Lower leg skin (tissue), 4 donors: ENCODE measurements around the gene PCDHGA1. TPM values are rescaled to one million over a fixed set of nuclear protein-coding genes. Genes with fewer than 3 reads are reported as not detected.
"Not testable (repeated sequence)": the region's sequence is repeated elsewhere in the genome, so short reads cannot be mapped to it uniquely, and the experiment has no call there.

Source experiments
- DNase-seq, 2 donors: peaks; one replicate each; pipeline ENCODE4 v3.0.0-alpha.2; 2019; ENCODE audit warnings: low spot score in 2 of 2
- H3K4me3 ChIP-seq: fragments of 200-600 bp; sonication (generic); 2 replicates; pipeline ENCODE4 v1.5.1; 2017; ENCODE audit warnings: mild to moderate bottlenecking, low read depth; ENCODE audit not compliant: poor library complexity, severe bottlenecking
- CTCF ChIP-seq, 3 donors: fragments of 450-650 bp; IDR thresholded peaks; one replicate each; pipeline ENCODE4 v1.5.1; 2016; ENCODE audit warnings: antibody characterized with exemption in 3 of 3, mild to moderate bottlenecking in 3 of 3, moderate library complexity in 2 of 3
- POLR2A ChIP-seq, 2 donors: fragments of 450-650 bp; IDR thresholded peaks; one replicate each; pipeline ENCODE4 v1.6.1; 2016 to 2017; ENCODE audit warnings: antibody characterized with exemption in 2 of 2, mild to moderate bottlenecking in 1 of 2, moderate library complexity in 1 of 2
- WGBS, 2 donors: methylation state at CpG; one replicate each; pipeline ENCODE4 v1.1.5; 2018; 5-methylcytosine and 5-hydroxymethylcytosine counted together
- intact Hi-C: fragments of 100-400 bp; cut with DNase I; formaldehyde crosslinking; loops from one replicate; pipeline ENCODE4 v1.15.0; 2023; ENCODE audit warnings: low total_unique reads
- total RNA-seq, 4 donors: library from RNA; depleted of rRNA; stranded (reverse); fragments of >200 nt; gene quantifications; one replicate each; pipeline ENCODE4 v1.1.0, GENCODE V29; 2016

The PCDHGA1 gene
- total RNA-seq, 4 donors from 2014 or later, result 0.52 to 0.54 (median 0.53) TPM; not detected in 1

GRCh38 chr5:141399555-141400258 lies 69.4 kb downstream of the PCDHGA1 start:
- intact Hi-C loops, result no loop called here

GRCh38 chr5:141402553-141403243 lies 72.4 kb downstream of the PCDHGA1 start, which contains the start of gene PCDHGA9:
PCDHGA9 (plus strand) TSS chr5:141402778; CDS start chr5:141402953, 175 bp downstream.
- DNase-seq, result no peak
- no peak within 1 kb of the TSS for H3K4me3 ChIP-seq
- intact Hi-C loops, result no loop called here
- TF ChIP-seq CTCF (IDR thresholded peaks at IDR 0.05), result no peak
- no peak for TF ChIP-seq POLR2A (IDR thresholded peaks at IDR 0.05)
- 14 to 20% methylated on average over 26 to 27 of the region's 27 CpGs for WGBS, 2 donors

More at GRCh38 chr5:141399555-141400258, 69.4 kb downstream of the PCDHGA1 start:
- no peak overlapping the region for H3K4me3 ChIP-seq
- DNase-seq, result no peak
- 31 to 33% methylated on average over 23 to 41 of the region's 61 CpGs for WGBS, 2 donors
- TF ChIP-seq POLR2A (IDR thresholded peaks at IDR 0.05), result no peak
- no peak for TF ChIP-seq CTCF (IDR thresholded peaks at IDR 0.05)

GRCh38 chr5:141403387-141403786 lies 73.1 kb downstream of the PCDHGA1 start:
- TF ChIP-seq POLR2A (IDR thresholded peaks at IDR 0.05), result no peak
- WGBS, 2 donors, result 32 to 35% methylated on average over 22 of the region's 22 CpGs
- intact Hi-C loops, result no loop called here
- no peak for DNase-seq
- H3K4me3 ChIP-seq, result no peak overlapping the region

GRCh38 chr5:141407790-141408505 lies 77.6 kb downstream of the PCDHGA1 start, which contains the start of gene PCDHGB6:
PCDHGB6 (plus strand) TSS chr5:141408021; CDS start chr5:141408203, 182 bp downstream.
- WGBS, 2 donors, result 13 to 18% methylated on average over 35 to 39 of the region's 51 CpGs
- DNase-seq, intact Hi-C loops, H3K4me3 ChIP-seq: not testable (repeated sequence)

GRCh38 chr5:141409598-141410306 lies 79.4 kb downstream of the PCDHGA1 start:
- WGBS, 2 donors, result 24 to 28% methylated on average over 28 to 38 of the region's 64 CpGs
- no peak overlapping the region for H3K4me3 ChIP-seq
- no peak for DNase-seq
- TF ChIP-seq POLR2A (IDR thresholded peaks at IDR 0.05) (no peak), CTCF (IDR thresholded peaks at IDR 0.05) (no peak)
- intact Hi-C loops, result loop anchor here (10.0 kb wide), 1 partner anchor 145 kb away; no protein-coding TSS in a partner anchor

- DNase-seq, result no peak
- intact Hi-C loops, result loop anchor here (10.0 kb wide), 1 partner anchor 143 kb away; no protein-coding TSS in a partner anchor
- 67 to 69% methylated on average over 3 of the region's 3 CpGs for WGBS, 2 donors
- TF ChIP-seq POLR2A (IDR thresholded peaks at IDR 0.05) (no peak), CTCF (IDR thresholded peaks at IDR 0.05) (no peak)
- no peak overlapping the region for H3K4me3 ChIP-seq
These were observed 81.3 kb downstream of the PCDHGA1 start for GRCh38 chr5:141411575-141411974.
